NCI-H2196 treated with DMSO at 0.1 percent for 48 hours (cell line): Measurements from ENCODE around the gene DLG2.

Source experiments
- DNase-seq: peaks from one replicate; lab custom pipeline; 2025; ENCODE audit not compliant: unreplicated experiment; lab: John Stamatoyannopoulos, UW

Gene DLG2

DNA sequence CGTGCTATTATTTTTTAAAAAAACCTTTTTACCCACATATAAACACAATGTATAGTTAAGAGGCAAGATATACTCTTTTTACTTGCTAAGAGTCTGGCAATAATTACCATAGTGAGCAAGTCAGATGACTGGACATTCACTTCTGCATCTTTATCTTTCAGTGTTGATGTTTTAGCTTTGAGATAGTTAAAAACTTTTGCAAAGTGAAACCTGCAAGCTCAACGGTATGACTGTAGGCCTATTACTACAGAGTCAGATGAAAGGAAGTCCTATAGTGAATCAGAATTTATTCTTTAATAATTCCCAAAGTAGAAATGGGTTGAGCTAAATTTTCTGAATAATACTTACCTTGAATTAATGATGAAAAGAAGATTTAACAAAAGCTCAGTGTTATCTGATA is 2104.2 kb downstream of the DLG2 start:
- DNase-seq, result no peak

DNA sequence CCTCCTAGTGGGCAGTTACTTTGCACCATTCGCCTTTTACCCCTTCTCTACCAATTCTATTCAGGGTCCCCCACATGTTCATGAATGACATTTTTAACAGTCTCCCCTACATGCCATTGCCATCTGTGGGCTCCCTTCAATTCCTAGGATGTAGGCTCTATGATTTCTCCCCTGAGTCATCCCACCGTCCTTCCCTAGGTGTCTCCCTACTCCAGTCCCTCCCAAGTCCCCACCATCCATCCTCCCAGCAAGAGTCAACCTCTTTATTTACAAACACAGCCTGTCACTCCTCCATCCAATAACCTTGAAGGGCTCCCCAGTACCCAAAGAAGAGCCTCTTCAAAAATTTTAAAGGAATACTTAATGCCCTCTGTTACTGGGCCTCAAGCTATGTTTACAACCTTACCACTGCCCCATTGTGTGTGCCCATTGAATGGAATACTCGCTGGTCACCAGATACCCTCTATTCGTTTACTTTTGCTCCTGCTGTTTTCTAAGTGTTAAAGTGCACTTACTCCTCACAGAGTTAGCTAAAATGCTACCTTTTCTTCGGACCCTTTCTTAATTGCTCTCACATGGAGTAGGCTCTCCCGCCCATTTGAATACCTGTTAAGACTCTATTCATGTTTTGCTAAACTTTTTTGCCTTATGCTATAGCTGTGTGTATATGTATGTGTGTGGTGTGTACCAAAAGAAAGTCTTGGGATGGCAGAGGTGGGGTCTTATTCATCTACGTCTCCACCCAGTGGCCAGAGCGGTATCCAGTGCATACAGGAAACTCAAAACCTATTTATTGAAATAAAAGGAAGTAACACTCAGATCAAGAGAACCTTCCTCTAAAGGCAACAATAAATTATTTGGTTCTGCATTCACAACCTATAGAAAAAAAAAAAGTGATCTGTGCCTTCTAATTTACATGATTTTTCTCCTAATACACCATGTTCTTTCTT is 2105.2 kb downstream of the DLG2 start:
- DNase-seq, result no peak

DNA sequence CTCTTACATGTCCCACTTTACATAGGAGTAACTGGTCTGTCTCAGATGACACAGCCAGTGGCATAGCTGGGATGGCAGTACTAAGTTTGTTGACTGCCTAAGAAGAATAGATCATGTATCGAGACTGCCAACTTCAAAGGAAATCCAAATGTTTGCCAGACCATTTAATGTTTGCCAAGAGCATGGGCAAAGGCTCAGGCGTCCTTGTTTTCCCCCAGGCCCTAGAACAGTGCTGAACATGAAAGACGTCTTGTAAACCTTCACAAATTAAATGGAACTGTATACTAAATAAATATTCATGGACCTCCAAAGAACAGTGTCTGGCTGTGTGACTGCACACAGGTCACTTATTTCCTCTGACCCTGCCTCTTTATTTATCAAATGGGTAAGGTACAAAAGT is 2106.3 kb downstream of the DLG2 start:
- no peak for DNase-seq

DNA sequence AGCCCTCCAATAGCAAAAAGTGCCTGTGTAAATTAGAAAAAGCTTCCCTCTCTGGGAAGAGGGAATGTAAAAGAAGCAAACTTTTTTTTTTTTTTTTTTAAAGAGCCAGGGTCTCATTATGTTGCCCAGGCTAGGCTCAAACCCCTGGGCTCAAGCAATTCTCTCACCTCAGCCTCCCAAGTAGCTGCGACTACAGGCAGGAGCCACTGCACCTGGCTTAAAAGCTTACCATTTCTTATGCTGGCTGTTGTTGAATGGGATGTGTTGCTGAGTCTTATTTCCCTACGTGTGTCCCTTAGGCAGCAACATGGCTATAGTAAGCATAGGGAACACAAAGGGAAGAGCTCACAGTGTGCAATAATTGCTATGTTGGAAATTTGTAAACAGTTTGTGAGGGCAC is 2115.5 kb downstream of the DLG2 start:
- no peak for DNase-seq

DNA sequence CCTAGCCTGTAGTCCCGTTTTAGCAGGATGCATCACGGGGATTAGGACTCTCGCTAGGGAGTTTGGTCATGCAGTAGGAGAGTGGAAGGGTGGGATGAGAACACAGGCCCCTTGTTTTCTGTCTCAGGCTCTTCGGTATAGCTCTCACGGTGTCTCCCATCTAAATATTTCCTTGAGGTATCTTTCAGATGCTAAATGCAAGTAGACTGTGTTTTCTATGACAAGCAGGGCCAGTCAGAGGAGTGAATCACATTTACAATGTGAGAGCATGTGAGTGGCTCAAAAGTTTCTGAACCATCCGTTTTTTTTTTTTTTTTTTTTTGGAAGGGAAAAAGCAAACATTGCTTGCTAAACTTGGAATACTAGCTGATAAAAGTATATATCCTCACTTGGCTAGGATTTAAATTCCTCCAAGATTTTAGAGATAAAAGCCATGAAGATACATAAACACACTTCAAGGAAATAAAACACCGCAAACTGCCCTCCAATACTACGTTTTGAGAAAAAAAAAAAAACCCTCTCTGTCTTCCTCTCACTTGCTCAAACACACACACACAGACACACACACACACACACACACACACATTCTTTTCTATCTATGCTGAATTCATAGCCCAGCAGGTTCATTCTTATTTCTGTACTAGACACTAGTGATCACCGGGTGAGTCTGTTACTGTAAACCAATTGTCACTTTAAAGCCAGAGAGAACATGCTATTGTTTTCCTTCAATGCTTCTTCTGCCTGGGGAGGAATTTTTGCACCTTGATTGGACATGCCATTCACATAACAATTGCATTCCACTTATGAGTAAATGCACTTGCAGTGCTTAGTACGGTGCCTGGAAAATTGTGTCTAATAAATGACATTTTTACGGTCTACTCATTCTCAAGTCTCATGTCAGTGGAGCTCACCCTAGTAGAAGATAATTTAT is 2116.3 kb downstream of the DLG2 start:
- DNase-seq, result no peak

DNA sequence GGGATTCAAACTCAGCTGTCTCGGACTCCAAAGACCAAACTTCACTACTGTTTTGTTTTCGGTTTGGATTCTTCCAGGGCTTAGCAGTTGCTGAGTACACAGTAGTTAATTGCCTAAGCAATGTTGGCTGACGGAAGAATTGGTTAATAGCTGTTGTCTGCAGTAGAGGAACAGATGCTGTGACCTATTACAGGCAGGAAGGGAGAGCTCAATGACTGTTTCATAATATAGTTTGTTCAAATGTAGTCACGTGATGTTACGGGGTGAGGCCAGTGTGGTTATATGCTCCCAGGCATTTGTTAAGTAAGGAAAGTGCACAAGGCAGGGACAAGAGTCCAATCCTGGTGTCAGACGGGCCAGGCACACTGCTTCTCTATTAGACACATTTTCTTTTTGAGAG is 2118.3 kb downstream of the DLG2 start:
- DNase-seq, result no peak

DNA sequence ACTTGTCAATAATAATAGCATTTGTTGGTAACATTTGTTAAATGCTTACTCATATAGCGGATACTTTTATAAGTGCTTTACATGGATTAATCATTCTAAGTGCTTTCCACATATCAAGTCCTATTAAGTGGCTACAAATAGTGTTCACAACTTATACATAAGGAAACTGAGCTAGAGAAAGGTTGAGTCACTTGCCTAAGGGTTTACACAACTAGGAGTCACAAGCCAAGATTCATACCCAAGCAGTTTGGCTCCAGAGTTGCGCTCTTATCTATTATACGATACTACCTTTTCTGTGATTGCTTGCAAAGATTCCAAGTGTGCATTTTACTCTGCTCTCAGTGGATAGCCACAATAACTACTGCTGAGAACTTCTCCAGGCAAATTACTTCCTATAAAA is 2125.1 kb downstream of the DLG2 start:
- no peak for DNase-seq

DNA sequence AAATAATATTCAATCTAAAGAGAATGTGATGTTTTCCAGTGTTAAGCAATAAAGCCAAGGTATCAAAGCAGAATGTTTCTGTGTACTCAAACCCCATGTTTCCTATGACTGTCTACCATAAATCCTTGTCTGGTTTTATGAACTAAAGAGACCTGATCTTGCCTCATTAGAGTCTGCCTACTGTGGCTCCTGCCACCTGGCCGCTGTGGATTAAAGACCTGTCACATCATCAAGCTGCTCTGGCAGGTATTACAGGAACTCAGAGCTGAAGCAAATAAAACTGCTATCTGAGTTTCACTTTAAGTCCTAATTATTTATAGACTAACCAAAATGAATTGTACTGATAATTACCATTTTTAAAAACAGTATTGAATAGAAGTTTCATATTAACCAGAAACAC is 2133.2 kb downstream of the DLG2 start:
- no peak for DNase-seq

DNA sequence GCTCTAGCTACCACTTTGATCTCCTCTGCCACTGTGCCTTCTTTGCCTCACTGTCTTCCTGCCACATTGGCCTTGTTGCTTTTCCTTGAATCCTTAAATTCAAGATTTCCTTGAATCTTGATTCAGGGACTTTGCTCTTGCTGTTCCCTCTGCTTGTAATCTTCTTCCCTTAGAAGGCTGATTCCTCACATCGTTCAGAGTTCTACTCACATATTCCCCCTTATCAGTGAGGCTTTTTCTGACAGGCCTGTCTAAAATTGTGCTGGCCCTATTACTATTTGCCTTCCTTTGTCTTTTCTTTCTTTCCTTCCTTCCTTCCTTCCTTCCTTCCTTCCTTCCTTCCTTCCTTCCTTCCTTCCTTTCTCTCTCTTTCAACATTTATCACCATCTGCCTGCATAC is 2134.1 kb downstream of the DLG2 start:
- no peak for DNase-seq

DNA sequence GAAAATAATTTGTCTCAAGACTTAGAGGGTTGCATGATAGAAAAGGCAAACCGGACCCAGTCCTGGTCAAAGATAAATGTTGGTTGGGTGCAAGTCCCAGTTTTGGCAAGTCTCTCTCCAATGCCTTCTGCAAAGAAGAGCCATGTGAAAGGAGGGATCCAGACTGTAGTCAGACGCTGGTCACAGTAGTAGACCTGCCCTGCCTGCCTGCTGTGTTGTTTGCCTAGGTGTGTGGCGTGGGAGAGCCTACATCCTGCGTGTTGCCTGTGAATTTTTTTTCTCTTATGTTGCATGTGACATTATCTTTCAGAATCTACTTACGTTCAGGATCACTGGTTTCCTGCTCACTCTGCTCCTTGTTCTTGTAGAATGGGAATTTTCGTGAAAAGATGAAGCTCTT is 2143.3 kb downstream of the DLG2 start:
- DNase-seq, result no peak

DNA sequence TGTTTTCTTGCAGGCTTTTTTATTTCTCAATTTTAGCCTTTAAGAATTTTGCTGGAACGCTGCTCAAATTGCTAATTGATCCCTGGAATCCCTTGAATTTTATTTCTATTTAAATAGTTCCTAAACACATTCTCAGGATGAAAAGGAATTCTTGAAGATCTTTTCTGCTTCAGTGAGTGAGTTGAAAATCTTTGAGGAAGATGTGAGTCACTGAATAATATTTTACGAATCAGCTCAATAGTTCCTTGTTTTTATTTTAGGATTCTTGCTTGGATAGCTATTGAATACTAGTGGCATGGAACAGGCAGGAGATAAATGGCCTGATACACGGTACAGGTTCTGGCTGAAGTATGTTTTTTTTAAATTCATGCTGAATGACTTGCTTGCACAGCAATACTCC is 2146.3 kb downstream of the DLG2 start:
- DNase-seq, result no peak

DNA sequence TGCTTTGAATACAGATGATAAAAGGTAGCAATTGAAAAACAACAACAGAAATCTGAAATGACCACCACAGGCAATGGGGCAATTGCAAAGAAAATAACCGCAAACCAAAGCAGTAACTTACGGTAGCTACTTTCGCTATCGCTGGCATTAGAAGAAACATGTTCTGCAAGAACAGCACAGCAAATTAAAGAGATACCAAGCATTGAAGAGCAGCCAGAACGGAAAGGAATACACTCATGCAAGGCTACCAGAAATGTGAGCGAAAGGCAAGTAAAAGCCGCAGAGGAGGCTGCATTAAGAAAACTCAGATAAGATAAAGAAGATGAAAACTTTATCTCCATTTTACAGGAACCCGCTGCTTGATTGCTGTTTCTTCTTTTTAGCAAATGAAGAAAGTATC is 2146.9 kb downstream of the DLG2 start:
- DNase-seq, result no peak

DNA sequence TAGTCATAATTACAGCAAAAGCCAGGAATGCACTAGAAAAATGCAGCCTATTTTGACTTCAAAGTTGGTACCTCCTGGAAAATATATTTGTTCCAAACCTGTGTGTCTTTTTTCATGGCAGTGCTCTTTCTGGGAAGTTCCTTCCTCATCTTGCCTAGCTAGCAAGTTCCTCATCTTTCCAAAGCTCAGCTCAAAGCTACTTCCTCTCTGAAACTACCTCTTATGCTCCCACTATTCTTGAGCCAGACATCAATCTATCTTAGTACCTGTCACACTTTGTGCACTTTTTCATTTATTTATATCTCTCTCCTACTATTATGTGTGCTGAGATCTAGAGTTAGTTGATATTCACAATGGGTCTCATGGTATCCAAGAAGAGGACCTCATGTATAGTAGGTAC is 2149.4 kb downstream of the DLG2 start:
- DNase-seq, result no peak

DNA sequence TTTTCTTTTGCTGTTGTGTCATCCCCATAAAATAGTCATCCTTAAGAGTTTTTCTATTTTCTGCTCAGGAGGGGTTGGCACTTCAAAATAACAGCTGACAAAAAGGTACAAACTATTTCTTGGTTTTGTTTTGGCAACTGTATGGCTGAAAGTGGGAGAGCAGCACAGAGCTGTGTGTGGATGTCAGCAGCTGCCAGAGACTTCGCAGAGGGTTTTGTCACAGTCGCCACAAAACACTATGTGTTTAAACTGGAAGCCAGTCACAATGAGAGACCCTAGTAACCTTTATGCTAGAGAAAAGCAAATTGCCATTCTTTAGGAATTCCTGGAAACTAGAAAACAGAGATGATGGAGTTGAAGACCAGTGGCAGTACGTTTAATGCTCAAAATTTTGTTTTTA is 2151.4 kb downstream of the DLG2 start:
- no peak for DNase-seq

DNA sequence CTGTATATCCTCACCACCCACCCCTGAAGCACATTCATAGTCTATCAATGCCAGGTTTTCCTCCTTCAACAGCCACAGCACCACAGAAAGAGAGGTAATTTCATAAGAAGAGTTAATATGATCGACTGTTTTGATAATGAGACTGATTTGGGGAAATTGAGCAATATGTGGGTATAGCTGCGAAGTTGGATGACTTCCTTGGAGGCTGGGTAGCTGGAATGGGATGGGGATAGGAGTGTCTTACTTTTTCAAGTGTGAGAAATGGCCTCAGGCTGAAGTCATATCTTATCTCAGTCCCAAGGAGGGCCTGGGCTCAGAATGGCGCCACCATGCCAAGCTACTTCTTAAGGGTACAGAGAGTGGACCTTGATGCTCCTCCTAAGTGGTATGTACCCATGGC is 2153.4 kb downstream of the DLG2 start:
- DNase-seq, result no peak

DNA sequence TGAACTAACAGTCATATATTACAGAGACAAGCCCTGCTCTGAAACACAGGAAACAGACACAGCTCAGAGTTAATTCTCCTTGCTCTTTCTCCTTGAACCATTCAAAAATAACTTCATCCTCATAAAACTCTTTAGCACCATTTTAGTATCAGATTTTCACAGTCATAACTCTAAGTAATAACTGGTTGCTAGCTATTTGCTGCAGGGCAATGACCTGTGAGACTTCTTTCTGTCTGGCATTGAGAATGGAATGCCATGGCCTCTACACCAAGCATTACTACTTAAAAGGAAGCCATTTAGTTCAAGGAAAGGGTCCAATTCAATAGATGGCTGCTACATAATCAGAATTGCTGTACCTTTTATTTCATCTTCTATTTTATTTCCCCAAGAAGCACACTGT is 2154.3 kb downstream of the DLG2 start:
- no peak for DNase-seq

DNA sequence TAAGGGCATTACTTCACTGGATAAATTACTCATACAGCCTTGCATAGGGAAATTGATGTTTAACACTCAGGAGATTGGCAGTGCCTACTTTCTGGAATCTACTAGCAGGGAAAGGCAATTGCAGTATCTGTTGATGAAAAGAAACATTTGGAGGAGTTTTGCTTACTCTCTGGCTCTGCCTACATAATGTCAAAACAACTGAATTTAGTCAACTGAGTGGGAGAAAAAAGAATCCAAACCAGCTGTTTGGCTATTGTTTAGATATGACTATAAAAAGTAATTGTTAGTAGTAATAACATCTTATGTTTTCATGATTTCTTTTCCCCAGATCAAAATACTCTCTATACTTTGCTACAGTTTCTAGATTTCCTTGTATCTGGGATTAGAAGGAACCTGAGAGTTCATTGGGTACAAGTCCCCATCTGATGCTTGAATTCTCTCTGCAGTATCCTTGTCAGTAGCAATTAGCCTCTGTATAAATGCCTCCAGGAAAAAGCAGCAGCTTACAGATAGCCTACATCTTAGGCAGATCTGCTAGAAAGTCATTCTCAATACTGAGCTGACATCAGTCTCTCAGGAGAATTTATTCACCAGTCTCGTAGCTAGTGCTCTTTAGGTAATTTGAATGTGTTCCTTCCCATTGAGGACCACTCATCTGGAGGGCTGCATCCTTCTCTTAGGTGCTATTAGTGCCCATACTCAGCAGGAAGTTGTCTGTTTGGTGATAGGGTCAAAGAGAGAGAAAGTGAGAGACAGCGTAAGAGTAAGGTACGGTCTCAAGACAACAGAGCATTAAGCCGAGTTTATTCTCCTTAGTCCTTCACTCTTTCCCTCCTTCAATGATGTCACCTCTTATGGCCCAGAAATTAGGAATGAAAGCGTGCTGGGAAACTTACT is 2155.1 kb downstream of the DLG2 start:
- DNase-seq, result no peak

DNA sequence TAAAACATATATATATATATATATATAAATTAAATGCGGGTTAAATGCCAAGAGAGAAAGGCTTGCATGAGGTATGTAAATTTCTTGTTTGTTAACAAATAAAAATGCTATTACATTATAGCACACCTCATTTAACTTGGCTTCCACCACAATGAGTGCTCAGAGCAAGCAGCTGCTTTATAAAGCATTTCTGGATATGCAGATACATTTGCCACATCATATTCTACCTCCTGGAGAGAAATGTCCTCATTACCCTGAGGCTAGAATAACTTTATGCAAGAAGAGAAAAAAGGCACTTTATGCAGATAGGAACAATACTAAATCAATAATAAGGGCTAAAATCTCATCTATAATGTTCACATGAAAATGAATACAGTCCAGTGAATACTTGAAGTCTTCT is 2159.3 kb downstream of the DLG2 start:
- no peak for DNase-seq

DNA sequence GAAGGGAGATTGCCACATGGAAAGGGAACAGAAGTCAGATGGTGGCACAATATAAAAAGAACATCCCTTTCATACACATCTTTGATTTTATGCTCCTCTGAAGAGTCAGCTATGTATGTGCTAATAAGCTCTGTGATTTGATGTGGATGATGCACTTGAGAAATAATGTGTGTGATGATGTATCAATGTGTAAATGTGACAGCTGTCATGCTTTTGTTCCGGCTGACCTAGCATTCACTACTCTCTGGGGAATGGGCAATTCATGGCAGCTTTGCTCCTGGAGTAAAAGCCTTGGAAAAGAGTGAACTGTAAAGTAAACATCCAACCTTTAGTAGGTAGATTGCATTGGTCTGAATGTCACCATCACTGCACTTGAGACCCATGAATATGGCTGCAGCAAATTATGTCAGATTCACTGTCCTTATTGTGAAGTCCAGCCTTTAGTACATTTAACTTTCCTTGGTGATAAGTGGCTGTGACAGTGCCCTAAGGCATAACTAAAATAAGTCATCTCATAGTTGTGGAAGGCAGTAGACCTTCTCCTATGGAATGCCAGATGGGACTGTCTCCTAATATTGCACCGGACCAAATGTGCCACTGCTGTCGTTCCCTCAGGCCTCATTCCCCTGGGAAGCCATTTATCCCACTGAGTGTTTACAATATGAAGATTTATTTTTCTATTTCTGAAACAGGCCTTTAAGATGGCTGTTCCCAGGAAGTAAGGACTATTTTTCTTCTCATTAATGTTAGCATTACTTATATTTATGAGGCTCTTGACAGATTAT is 2162.8 kb downstream of the DLG2 start:
- no peak for DNase-seq

DNA sequence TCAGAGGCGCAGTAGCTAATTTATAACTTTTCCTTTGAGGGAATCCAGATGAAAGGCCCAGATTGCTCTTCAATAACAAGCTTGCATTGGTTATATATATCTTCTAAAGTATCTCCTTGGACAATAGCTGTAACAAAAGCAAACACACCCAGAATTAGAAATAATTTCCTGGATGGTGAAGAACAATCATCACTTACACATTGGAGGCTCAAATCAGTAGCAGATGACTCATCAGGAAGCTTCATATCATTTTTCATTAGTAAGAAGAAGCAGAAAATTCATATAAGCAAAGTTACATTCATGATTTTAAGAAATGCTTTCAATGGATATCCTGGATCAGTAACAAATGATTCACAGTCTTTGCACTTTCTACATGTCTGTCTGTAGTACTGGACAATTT is 2167.3 kb downstream of the DLG2 start:
- DNase-seq, result no peak
